Inflammatory macrophage treated with lipopolysaccharide for 1 hour (primary cell): ENCODE data around the gene UIMC1.
"Not testable (repeated sequence)": the region's sequence is repeated elsewhere in the genome, so short reads cannot be mapped to it uniquely, and the experiment has no call there.

Experiments used
- DNase-seq, 2 donors: peaks; one replicate each; pipeline ENCODE4 v3.0.0-alpha.2; 2020 to 2022

Gene UIMC1

DNA sequence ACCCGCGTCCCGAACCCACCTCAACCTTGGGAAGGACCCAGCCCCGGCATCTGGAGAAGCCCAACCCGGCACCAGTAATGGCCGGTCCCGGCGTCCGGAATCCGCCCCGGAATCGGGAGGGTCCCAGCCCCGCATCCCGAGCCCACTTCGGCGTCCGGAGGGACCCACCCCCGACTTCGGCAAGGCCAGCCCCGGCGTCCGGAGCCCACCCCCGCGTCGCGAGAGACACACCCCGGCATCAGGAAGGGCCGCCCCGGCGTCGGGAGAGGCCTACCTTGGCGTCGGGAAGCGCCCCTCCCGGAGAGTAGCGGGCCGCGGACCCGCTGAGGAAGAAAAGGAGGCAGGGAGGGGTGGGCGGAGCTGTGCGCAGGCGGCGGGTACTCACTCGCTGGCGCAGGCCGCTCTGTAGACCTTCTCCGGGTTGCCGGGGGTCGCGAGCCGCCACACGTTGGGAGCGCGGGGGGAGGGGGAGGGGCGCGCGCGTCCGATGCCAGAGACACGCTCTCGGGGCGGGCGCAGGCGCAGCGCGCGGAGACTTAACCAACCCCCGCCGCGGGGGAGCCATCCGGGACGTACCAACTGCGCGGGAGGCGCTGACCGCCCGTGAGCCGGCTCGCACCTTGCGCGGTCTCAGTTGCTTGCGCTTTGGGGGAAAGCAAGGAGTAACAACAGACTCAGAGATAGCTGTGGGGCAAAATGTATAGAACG is at the start of gene UIMC1:
UIMC1 (minus strand) TSS at position 515 of the 708 bp plus-strand sequence. CDS start 24,164 bp downstream, outside the sequence.
- DNase-seq, result peak; percentile 72 to 90

DNA sequence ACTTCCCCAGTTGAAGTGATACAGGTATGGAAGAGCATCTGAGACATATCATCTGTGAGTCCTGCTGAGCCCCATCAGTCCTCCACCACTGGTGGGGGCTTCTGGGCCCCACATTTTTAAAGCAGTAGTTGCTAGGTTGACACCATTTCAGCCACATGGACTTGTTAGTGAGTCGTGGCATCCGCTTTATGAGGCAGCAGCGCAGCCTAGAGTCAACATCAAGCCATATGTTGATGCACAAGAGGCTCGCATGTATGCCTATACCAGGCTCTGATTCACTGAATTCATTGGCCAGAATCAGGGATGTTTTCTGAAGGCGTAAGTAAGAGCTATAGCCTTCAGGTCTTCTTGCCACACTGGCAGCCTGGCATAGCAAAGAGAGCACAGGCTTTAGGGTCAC is 42.7 kb upstream of the UIMC1 start:
- DNase-seq, result no peak

DNA sequence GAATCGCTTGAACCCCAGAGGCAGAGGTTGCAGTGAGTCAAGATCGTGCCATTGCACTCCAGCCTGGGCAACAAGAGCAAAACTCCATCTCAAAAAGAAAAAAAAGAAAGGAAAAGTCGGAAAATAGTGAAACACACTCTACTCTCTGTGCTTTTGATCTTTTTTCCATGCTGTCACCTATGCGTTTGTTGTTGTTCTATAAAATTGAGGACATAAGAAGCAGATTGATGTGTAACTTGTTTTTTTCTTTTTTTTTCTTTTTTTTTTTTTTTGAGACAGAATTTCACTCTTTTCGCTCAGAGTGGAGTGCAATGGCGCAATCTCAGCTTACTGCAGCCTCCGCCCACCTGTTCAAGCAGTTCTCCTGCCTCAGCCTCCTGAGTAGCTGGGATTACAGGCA is 42.0 kb upstream of the UIMC1 start:
- not testable (repeated sequence) for DNase-seq

DNA sequence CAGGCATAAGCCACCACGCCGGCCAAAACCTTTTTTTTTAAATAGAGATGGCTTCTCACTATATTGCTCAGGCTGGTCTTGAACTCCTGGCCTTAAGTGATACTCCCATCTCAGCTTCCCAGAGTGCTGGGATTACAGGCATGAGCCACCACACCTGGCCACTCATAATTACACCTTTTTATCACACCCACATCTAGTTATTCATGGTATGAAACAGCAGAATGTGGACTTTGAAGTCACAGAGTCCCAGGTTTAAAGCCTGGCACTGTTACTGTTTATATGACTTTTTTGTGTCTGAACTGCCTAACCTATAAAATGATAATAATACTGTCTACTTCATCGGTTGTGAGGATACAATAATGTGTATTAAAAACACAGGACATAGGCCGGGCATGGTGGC is 39.1 kb upstream of the UIMC1 start:
- no peak for DNase-seq

GRCh38 chr5:177044641-177045040 is 38.1 kb upstream of the UIMC1 start:
- no peak for DNase-seq

- DNase-seq, result no peak
Measured at GRCh38 chr5:177043958-177044357, 37.4 kb upstream of the UIMC1 start.

DNA sequence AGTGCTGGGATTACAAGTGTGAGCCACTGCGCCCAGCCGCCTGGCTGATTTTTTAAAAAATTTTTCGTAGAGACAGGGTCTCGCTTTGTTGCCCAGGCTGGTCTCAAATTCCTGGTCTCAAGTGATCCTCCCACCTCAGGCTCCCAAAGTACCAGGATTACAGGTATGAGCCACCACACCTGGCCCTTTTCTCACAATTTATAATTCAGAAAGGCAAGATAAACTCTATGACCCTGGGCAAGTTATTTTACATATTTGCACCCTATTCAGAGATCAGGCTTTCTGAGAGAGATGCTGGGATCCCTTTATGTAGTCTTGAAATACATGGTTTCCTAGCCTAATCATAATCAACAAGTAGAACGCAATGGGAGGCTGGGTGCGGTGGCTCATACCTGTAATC is 36.5 kb upstream of the UIMC1 start:
- DNase-seq, result no peak

DNA sequence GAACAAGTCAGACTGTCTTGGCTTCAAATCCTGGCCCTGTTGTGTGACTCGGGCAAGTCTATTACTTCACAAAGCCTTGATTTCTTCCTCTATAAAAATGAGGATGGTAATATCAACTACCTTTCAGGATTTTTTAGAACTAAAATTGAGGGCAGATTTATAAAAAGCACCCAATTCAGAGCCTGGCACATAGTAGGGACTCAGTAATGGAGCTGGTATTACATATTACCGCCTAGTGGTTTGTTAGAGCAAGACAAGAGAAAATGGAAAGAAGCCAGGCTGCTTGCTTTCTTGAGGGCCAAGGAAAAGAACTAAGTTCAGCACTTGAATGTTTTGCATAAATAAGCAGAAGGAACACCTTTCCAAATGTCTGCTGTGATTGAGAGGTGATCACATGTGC is 35.4 kb upstream of the UIMC1 start:
- no peak for DNase-seq

DNA sequence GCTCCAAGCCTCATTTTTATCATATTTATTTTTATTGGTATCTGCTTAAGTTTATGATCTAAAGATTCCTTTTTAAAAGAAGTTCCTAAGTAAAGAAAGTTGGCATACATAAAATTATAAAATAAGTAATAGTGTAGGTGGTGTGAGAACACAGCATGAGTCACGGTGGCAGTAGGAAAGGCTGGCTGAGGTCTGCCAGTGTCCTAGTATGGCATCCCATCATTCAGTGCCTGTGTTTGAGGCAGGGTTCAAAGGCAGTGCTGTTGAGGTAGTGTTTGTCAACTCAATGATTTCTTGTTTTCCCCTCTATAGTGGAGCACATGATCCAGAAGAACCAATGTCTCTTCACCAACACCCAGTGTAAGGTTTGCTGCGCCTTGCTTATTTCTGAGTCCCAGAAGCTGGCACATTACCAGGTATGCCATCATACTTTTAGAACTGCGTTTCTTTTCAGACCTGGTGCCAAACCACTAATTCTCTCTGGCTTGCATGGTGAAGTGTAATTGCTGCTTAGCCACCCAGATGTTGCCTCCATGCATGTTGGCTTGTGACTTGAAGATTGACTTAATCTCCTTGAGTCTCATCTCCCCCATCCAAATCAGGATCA is 34.3 kb upstream of the UIMC1 start:
- DNase-seq, result no peak

- no peak for DNase-seq
Measured at GRCh38 chr5:177036921-177037320, 30.3 kb upstream of the UIMC1 start.

DNA sequence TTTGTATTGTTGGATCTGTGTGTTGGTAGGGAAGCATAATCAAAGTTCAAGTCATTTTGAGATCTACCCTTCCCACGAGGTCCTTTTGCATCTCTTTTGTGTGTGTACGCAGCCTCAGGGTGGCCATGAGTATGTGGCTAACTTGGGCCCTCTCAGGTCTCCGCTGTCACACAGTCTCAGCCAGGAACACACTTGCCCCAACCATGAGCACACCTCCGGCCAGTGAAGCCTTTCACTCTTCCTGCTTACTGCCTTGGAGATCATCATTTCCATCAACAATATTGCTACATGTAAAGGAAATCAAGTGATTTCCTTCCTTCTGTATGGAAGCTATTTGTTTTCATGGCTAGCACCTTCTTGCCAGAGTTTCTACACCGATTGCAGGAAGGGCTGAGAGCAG is 29.9 kb upstream of the UIMC1 start:
- DNase-seq, result no peak

DNA sequence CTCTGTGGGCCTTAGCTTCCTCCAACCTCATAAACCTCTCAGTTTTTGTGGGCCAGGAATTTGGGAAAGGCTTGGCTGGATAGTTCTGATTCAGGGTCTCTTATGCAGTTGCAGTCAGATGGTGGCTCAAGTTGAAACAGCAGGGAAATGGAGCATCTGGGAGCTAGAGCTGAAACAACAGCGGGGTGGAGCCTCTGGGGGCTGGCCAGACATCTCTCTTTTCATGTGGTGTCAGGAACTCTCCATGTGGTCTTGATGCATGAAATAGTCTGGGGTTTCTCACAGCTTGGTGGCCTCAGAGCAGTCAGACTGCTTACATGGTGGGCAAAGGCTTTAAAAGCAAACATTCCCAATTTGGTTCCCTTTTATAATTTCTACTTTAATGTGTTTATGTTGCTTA is 29.4 kb upstream of the UIMC1 start:
- no peak for DNase-seq

- no peak for DNase-seq
Measured at GRCh38 chr5:177029498-177029897, 22.9 kb upstream of the UIMC1 start.

DNA sequence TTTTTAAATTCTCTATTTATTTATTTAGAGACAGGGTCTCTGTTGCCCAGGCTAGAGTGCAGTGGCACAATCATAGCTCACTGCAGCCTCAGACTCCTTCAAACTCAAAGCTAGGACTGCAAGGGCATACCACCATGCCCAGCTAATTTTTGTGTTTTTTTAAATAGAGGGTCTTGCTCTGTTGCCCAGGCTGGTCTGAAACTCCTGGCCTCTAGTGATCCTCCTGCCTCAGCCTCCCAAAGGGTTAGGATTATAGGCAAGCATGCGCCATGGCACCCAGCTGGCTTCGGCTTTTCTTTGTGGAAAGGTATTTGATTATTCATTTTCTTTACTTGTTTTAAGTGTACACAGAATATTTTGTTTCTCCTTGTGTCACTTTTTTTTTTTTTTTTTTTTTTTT is 21.1 kb upstream of the UIMC1 start:
- no peak for DNase-seq

- DNase-seq, result no peak
Measured at GRCh38 chr5:177025101-177025601, 18.6 kb upstream of the UIMC1 start.

GRCh38 chr5:177024559-177024958 is 18.0 kb upstream of the UIMC1 start:
- DNase-seq, result no peak

DNA sequence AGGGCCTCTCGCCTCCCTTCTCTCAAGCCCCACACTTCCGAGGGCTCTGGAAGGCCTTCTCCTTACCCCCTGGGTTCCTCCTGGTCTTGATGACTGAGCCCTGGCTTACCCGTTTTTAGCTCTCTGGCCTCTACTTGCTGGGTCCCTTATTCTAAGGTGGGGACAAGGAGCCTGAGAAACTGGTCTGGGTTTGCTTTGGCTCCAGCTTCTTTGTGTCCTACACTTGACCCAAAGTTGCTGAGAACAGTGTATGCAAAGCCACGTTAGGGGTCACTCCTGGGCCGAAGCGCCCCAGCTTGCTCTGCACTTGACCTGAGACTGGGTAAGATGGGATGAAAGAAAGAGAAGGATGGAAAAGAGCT is 16.7 kb upstream of the UIMC1 start:
- DNase-seq, result no peak

- peak; percentile 83 to 95 for DNase-seq
Measured at GRCh38 chr5:177022386-177023302, 16.1 kb upstream of the UIMC1 start, which contains the start of gene ZNF346. TSS of gene ZNF346 (plus strand) at chr5:177022696. CDS start at chr5:177022739, 43 bp downstream.

GRCh38 chr5:177020033-177020432 is 13.5 kb upstream of the UIMC1 start:
- no peak for DNase-seq

DNA sequence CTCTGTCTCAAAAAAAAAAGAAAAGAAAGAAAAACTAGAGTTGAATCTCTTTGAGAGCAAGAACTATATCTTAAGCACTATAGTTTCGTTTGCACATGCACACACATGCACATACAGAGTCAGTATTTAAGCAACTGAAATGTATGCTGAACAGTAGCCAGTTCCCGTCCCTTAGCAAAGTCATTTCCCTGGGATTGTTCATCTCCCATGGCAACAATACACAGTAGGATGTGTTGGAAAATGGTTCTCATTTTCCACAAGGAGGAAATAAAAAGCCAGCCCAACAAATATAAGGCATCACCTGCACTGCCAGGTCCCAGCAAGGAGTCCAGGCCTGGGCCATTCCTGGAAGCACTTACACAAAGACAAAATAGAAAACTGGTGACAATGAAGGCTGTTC is 11.8 kb upstream of the UIMC1 start:
- no peak for DNase-seq

DNA sequence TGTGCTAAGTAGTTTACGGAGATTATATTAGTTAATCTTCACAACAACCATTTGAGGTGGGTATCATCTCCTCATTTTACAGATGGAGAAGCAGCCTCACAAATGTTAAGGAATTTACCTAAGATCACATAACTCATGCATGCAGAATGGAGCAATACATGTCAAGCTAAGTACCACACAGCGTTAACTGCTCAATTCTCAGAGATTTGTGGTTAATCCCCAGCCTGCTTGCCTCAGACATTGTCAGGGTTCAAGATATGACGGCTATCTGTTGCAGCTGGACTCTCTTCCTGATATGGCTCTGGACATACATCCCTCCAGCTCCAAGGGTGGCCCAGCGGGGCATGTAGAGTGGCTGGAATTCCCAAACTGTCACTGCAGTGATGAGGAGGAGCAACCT is 8.6 kb upstream of the UIMC1 start:
- DNase-seq, result no peak

GRCh38 chr5:177010153-177010552 is 3.6 kb upstream of the UIMC1 start:
- DNase-seq, result no peak

- DNase-seq, result peak; percentile 22 to 31
Measured at GRCh38 chr5:177008716-177009115, 2.1 kb upstream of the UIMC1 start.
